Right lobe of liver (tissue), 6 donors: ENCODE measurements around the gene NPFFR1. TPM values are rescaled to one million over a fixed set of nuclear protein-coding genes. Genes with fewer than 3 reads are reported as not detected.

Experiments
- ATAC-seq, 4 donors: fragments of 200-7000 bp; cut with Tn5 transposase; one replicate each; pipeline ENCODE4 v1.9.1; 2020; ENCODE audit warnings: mild to moderate bottlenecking in 4 of 4, moderate library complexity in 4 of 4
- DNase-seq, 3 donors: peaks; one replicate each; pipeline ENCODE4 v3.0.0-alpha.2; 2020
- H3K27ac ChIP-seq, 3 donors: fragments of 200-600 bp; one replicate each; pipeline ENCODE4 v1.8.0; 2022
- H3K27me3 ChIP-seq, 2 donors: fragments of 200-600 bp; one replicate each; pipeline ENCODE4 v1.8.0; 2022
- H3K36me3 ChIP-seq, 4 donors: fragments of 200-600 bp; sonication (generic) in 1 of 4; one replicate each; pipeline versions ENCODE4 v1.5.1 to v1.8.0; 2017 to 2022; ENCODE audit warnings: control low read depth in 1 of 4
- H3K4me1 ChIP-seq, 4 donors: fragments of 200-600 bp; sonication (generic) in 1 of 4; one replicate each; pipeline versions ENCODE4 v1.5.1 to v1.8.0; 2017 to 2022; ENCODE audit warnings: control low read depth in 1 of 4
- H3K4me3 ChIP-seq, 3 donors: fragments of 200-600 bp; one replicate each; pipeline ENCODE4 v1.8.0; 2022
- H3K9me3 ChIP-seq, 4 donors: fragments of 200-600 bp; sonication (generic) in 1 of 4; one replicate each; pipeline versions ENCODE4 v1.5.1 to v1.8.0; 2017 to 2022; ENCODE audit warnings: control low read depth in 1 of 4
- CTCF ChIP-seq, 4 donors: fragments of 200-600 bp in 3 of 4; fragments of 450-650 bp in 1 of 4; IDR thresholded peaks; one replicate each; pipeline versions ENCODE4 v1.5.1 to v1.8.0; 2016 to 2022; ENCODE audit warnings: antibody characterized with exemption in 4 of 4, mild to moderate bottlenecking in 2 of 4
- POLR2A ChIP-seq: fragments of 450-650 bp; IDR thresholded peaks from one replicate; pipeline ENCODE4 v1.6.1; 2017; ENCODE audit warnings: antibody characterized with exemption, mild to moderate bottlenecking
- WGBS: methylation state at CpG from one replicate; pipeline ENCODE4 v1.1.6; 2018; ENCODE audit warnings: low coverage, low lambda C conversion rate; ENCODE audit not compliant: insufficient coverage; ENCODE audit errors: missing lambda C conversion rate; 5-methylcytosine and 5-hydroxymethylcytosine counted together
- intact Hi-C, 2 donors: fragments of 100-400 bp; cut with DNase I; formaldehyde crosslinking; loops; one replicate each; pipeline versions ENCODE4 v1.11.2 to v1.14.1; 2022
- total RNA-seq, 6 experiments: library from RNA; depleted of rRNA in 2 of 6; stranded (reverse); fragments of >200 nt in 2 of 6; fragmentation: NEBNext Ultra II Directional in 3 of 6; extraction: Animal tissue kit (Norgen Biotek cat#: 25700) in 3 of 6; gene quantifications; one replicate each; pipeline versions ENCODE4 v1.1.0 to v1.2.4, GENCODE V29; 2016 to 2023
- donor health status: DM: no; HTN: yes; CAD: no.
- donor health status: DM: no; HTN: no; CAD: no.
- donor health status: DM: no; HTN: no; CAD: no.
- donor health status: DM: no; HTN: yes; CAD: no.
- donor health status: DM: no; HTN: yes; CAD: no.

Gene NPFFR1
- total RNA-seq, 6 experiments from 2014 or later: not detected

GRCh38 chr10:70308121-70309060 lies 24.6 kb upstream of the NPFFR1 start:
- no peak overlapping the region for H3K27ac ChIP-seq
- DNase-seq: no peak
- intact Hi-C loops: no loop called here
- no peaks in the 10 kb centered on the region for H3K36me3 ChIP-seq
- ATAC-seq: no peak
- 88% methylated on average over 10 of the region's 19 CpGs for WGBS
- H3K9me3 ChIP-seq: no peaks in the 10 kb centered on the region
- H3K4me3 ChIP-seq: no peak overlapping the region
- no peaks in the 10 kb centered on the region for H3K27me3 ChIP-seq
- no peak for TF ChIP-seq POLR2A
- TF ChIP-seq CTCF (IDR thresholded peaks at IDR 0.05): no peak
- H3K4me1 ChIP-seq: no peaks in the 10 kb centered on the region

GRCh38 chr10:70306886-70307520 lies 23.2 kb upstream of the NPFFR1 start:
- Histone ChIP-seq H3K9me3 (no peaks in the 10 kb centered on the region), H3K36me3 (no peaks in the 10 kb centered on the region), H3K4me1 (no peaks in the 10 kb centered on the region), H3K27me3 (no peaks in the 10 kb centered on the region), H3K4me3 (no peak overlapping the region), H3K27ac (no peak overlapping the region)
- ATAC-seq: no peak
- WGBS: 88% methylated on average over 5 of the region's 5 CpGs
- intact Hi-C loops: no loop called here
- no peak for TF ChIP-seq POLR2A
- TF ChIP-seq CTCF (IDR thresholded peaks at IDR 0.05): no peak
- no peak for DNase-seq

- TF ChIP-seq POLR2A (no peak), CTCF (IDR thresholded peaks at IDR 0.05) (no peak)
- no peak for ATAC-seq
- DNase-seq: no peak
- Histone ChIP-seq H3K9me3 (no peaks in the 10 kb centered on the region), H3K4me3 (no peak overlapping the region), H3K27ac (no peak overlapping the region), H3K36me3 (peaks cover 0 to 2% (median 0%) of the 10 kb centered on the region in 4 donors), H3K27me3 (no peaks in the 10 kb centered on the region), H3K4me1 (no peaks in the 10 kb centered on the region)
- intact Hi-C loops: no loop called here
- 79% methylated on average over 4 of the region's 4 CpGs for whole genome bisulfite sequencing
These were observed 22.4 kb upstream of the NPFFR1 start for GRCh38 chr10:70306181-70306705.

- DNase-seq (no peak), ATAC-seq (no peak)
- peaks cover 0 to 11% (median 3%) of the 10 kb centered on the region in 4 donors for H3K36me3 ChIP-seq
- H3K4me1 ChIP-seq: no peaks in the 10 kb centered on the region
- no peaks in the 10 kb centered on the region for H3K27me3 ChIP-seq
- H3K27ac ChIP-seq: no peak overlapping the region
- intact Hi-C loops: no loop called here
- no peaks in the 10 kb centered on the region for H3K9me3 ChIP-seq
- WGBS: 90% methylated on average over 2 of the region's 2 CpGs
- no peak overlapping the region for H3K4me3 ChIP-seq
- TF ChIP-seq POLR2A: no peak
- no peak for TF ChIP-seq CTCF (IDR thresholded peaks at IDR 0.05)
These were observed 19.9 kb upstream of the NPFFR1 start for GRCh38 chr10:70303730-70304129.
